Measurements from ENCODE around the gene KIAA0319L. TPM values are rescaled to one million over a fixed set of nuclear protein-coding genes. Genes with fewer than 3 reads are reported as not detected.
A peak's percentile ranks its signal among the peaks of the same experiment; 100 is the strongest.

The KIAA0319L gene
- total RNA-seq, 1 experiment from 2014 or later = 20.9 TPM

DNA sequence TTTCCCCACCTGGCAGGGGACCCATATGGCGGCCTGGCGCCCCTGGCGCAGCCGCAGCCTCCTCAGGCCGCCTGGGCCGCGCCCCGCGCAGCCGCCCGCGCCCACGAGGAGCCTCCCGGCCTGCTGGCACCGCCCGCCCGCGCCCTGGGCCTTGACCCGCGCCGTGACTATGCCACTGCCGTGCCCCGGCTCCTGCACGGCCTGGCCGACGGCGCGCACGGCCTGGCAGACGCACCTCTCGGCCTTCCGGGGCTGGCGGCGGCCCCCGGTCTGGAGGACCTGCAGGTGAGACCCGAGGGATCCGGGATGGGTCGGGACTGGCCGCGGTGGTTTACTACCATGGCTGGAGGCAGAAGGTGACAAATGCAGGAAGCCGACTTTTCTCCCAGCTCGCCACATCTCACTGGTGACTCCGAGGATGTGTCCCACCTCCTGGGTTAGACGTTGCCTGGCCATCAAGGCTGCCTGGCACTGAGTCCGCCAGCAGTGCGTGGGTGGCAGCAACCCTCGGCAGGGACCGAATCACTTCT, 17.0 kb upstream of the KIAA0319L start:
- DNase-seq (no peak), ATAC-seq (no peak)
- H3K4me1 ChIP-seq (ENCODE audit: insufficient read depth, low read length) = peaks cover 16% of the 10 kb centered on the region
- ChIA-PET CTCF (no interaction called here), POLR2A (ENCODE audit: unreplicated experiment) (no interaction called here)
- H3K9me3 ChIP-seq (ENCODE audit: low read length) = no peaks in the 10 kb centered on the region
- H3K27me3 ChIP-seq (ENCODE audit: low read length) = no peaks in the 10 kb centered on the region
- H3K4me3 ChIP-seq (ENCODE audit: low read length) = no peak overlapping the region
- no peaks in the 10 kb centered on the region for H3K9me2 ChIP-seq (replicated peaks; ENCODE audit: low read length)
- no peak overlapping the region for H3K9ac ChIP-seq (ENCODE audit: low read length)
- TF ChIP-seq CTCF (conservative IDR thresholded peaks at IDR 0.05; ENCODE audit: low read depth, low read length) (no peak), EZH2phosphoT487 (IDR thresholded peaks at IDR 0.05; ENCODE audit: borderline replicate concordance, low read length) (no peak), EZH2 (IDR thresholded peaks at IDR 0.05; ENCODE audit: low read length, unreplicated experiment) (no peak)
- no peak overlapping the region for H3K4me2 ChIP-seq (ENCODE audit: low read length)
- BruUV-seq (replicated peaks) = no TSS peak
- no peaks in the 10 kb centered on the region; the same call in 1 of the 2 replicates for H4K20me1 ChIP-seq (ENCODE audit: low read length)
- no peaks in the 10 kb centered on the region for H3F3A ChIP-seq (ENCODE audit: low read length, unreplicated experiment)
- no peak overlapping the region for H2AFZ ChIP-seq (ENCODE audit: low read length)
- intact Hi-C loops (cut with micrococcal nuclease) = no loop called here
- H3K79me2 ChIP-seq (ENCODE audit: low read length) = no peaks in the 10 kb centered on the region
- no peak overlapping the region for H3K27ac ChIP-seq (ENCODE audit: low read length)
- no peaks in the 10 kb centered on the region for H3K36me3 ChIP-seq (ENCODE audit: low read depth, low read length)

DNA sequence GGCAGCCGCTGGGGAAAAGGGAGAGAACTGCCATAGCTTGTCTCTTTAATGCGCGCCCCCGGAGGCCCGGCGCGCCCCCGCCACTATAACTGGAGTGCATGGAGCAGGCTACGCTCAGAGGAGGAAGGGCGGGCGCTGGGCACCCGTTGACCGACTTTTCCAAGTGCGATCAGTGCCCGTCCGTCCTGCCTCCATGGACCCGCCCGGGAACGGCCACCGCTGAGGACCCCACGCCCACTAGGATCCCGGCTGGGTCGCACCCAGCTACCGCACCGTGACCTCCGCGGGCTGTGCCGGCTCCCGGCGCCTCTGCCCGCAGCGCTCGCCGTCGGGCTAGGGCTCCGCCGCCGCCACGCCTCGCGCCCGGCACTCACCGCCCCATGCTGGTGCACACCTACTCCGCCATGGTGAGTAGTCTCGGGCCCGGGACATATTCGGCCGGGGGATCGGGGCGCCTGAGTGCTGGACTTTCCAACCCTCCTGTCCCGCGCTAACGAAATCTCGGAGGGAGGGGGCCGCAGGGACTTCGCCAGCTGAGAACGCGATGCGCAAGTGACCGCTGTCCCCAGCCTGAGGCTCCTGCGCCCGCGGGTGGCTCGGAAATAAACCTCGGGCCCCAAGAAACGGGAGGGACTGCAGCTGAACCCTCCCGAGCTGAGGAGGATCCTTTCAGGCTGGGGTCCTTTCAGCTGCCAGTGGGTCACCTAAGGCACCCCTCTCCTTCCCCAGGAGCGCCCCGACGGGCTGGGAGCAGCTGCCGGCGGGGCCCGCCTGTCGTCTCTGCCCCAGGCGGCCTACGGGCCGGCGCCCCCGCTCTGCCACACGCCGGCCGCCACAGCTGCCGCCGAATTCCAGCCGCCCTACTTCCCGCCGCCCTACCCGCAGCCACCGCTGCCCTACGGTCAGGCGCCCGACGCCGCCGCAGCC, 16.3 kb upstream of the KIAA0319L start, which contains the start of gene TFAP2E:
Gene TFAP2E, plus strand, starts transcription at position 117 of the 927 bp plus-strand sequence. Its CDS starts 264 bp downstream, at position 381.
- peak; percentile 46 for DNase-seq
- H3K36me3 ChIP-seq (ENCODE audit: low read depth, low read length) = no peaks in the 10 kb centered on the region
- no peaks in the 10 kb centered on the region; the same call in 1 of the 2 replicates for H4K20me1 ChIP-seq (ENCODE audit: low read length)
- no peaks in the 10 kb centered on the region for H3K9me2 ChIP-seq (replicated peaks; ENCODE audit: low read length)
- H3K4me3 ChIP-seq (ENCODE audit: low read length) = peak within 1 kb of the TSS; percentile 63
- H3K9me3 ChIP-seq (ENCODE audit: low read length) = no peaks in the 10 kb centered on the region
- no peaks in the 10 kb centered on the region for H3F3A ChIP-seq (ENCODE audit: low read length, unreplicated experiment)
- no TSS peak for BruUV-seq (replicated peaks)
- no peaks in the 10 kb centered on the region for H3K27me3 ChIP-seq (ENCODE audit: low read length)
- H3K4me1 ChIP-seq (ENCODE audit: insufficient read depth, low read length) = peaks cover 18% of the 10 kb centered on the region
- ChIA-PET POLR2A (ENCODE audit: unreplicated experiment) (no interaction called here), CTCF (interaction anchor here (0.9 kb wide), 2 partner anchors 9 to 154 kb away, joined by 3 to 4 read pairs; no protein-coding TSS in a partner anchor)
- intact Hi-C loops (cut with micrococcal nuclease) = no loop called here
- H3K9ac ChIP-seq (ENCODE audit: low read length) = no peak within 1 kb of the TSS
- peak within 1 kb of the TSS; percentile 34; the same call in 1 of the 2 replicates for H2AFZ ChIP-seq (ENCODE audit: low read length)
- no peak within 1 kb of the TSS for H3K27ac ChIP-seq (ENCODE audit: low read length)
- peak; percentile 49 for ATAC-seq
- peak within 1 kb of the TSS; percentile 71 for H3K4me2 ChIP-seq (ENCODE audit: low read length)
- TF ChIP-seq CTCF (conservative IDR thresholded peaks at IDR 0.05; ENCODE audit: low read depth, low read length) (no peak), EZH2 (IDR thresholded peaks at IDR 0.05; ENCODE audit: low read length, unreplicated experiment) (no peak), EZH2phosphoT487 (IDR thresholded peaks at IDR 0.05; ENCODE audit: borderline replicate concordance, low read length) (no peak)
- H3K79me2 ChIP-seq (ENCODE audit: low read length) = no peaks in the 10 kb centered on the region

Data from PC-3 (cell line).